Measurements from ENCODE around the gene GJD3. TPM values are rescaled to one million over a fixed set of nuclear protein-coding genes. Genes with fewer than 3 reads are reported as not detected.
"Not testable (repeated sequence)": the region's sequence is repeated elsewhere in the genome, so short reads cannot be mapped to it uniquely, and the experiment has no call there.

The GJD3 gene
- polyA plus RNA-seq, 3 donors = not detected

- Mint-ChIP-seq H3K4me1 (peaks cover 15% of the 10 kb centered on the region), H3K9me3 (peaks cover 6 to 15% (median 11%) of the 10 kb centered on the region in 7 donors), H3K36me3 (peaks cover 2 to 3% of the 10 kb centered on the region in 2 donors), H3K4me3 (no peak overlapping the region), H3K27me3 (ENCODE audit: low read depth in 3 of 3) (peaks cover 0 to 11% (median 9%) of the 10 kb centered on the region in 3 donors), H3K27ac (no peak overlapping the region)
- H3K4me1 ChIP-seq (ENCODE audit: control insufficient read depth in 1 of 2, insufficient read depth in 2 of 2, low read length in 2 of 2) = peaks cover 0 to 5% of the 10 kb centered on the region in 2 donors
- 80% methylated on average over 2 of the region's 13 CpGs for WGBS (ENCODE audit: insufficient coverage)
- H3K27me3 ChIP-seq (ENCODE audit: control insufficient read depth in 2 of 2, insufficient read depth in 2 of 2, low read length in 2 of 2) = no peaks in the 10 kb centered on the region
- intact Hi-C loops (cut with micrococcal nuclease) = no loop called here
- H3K36me3 ChIP-seq (replicated peaks in 1 of 2; ENCODE audit: control insufficient read depth in 1 of 2, insufficient read depth in 2 of 2, low read length in 2 of 2) = no peaks in the 10 kb centered on the region
- H3K27ac ChIP-seq (ENCODE audit: low read depth in 1 of 2, low read length in 2 of 2) = no peak overlapping the region
- peaks cover 0 to 3% of the 10 kb centered on the region in 2 donors for H3K9me3 ChIP-seq (replicated peaks in 1 of 2; ENCODE audit: control insufficient read depth in 1 of 2, insufficient read depth in 1 of 2, low read length in 2 of 2)
- no peak overlapping the region for H3K4me2 ChIP-seq (replicated peaks; ENCODE audit: extremely low read depth, low read length, poor library complexity, severe bottlenecking)
- no peak for DNase-seq
- H3K9ac ChIP-seq (ENCODE audit: insufficient read depth, low read length, poor library complexity, severe bottlenecking) = no peak overlapping the region
- H4K20me1 ChIP-seq (ENCODE audit: insufficient read depth, low read length) = no peaks in the 10 kb centered on the region
- no peak overlapping the region for H3K4me3 ChIP-seq (replicated peaks in 1 of 3; ENCODE audit: low read depth in 2 of 3, low read length in 3 of 3)
- no peak overlapping the region for H2AFZ ChIP-seq (ENCODE audit: insufficient read depth, low read depth, low read length, poor library complexity, severe bottlenecking)
- TF ChIP-seq CTCF (IDR thresholded peaks at IDR 0.05) = no peak
- H3K79me2 ChIP-seq (ENCODE audit: insufficient read depth, low read length) = no peaks in the 10 kb centered on the region
Measured at GRCh38 chr17:40377832-40378231, 13.3 kb upstream of the GJD3 start.

GRCh38 chr17:40376541-40376940, 12.0 kb upstream of the GJD3 start:
- DNase-seq; H3K27ac Mint-ChIP-seq; H3K4me3 ChIP-seq (replicated peaks in 1 of 3; ENCODE audit: low read depth in 2 of 3, low read length in 3 of 3); intact Hi-C loops (cut with micrococcal nuclease); H3K27me3 ChIP-seq (ENCODE audit: control insufficient read depth in 2 of 2, insufficient read depth in 2 of 2, low read length in 2 of 2); H3K4me2 ChIP-seq (replicated peaks; ENCODE audit: extremely low read depth, low read length, poor library complexity, severe bottlenecking); H3K9me3 ChIP-seq (replicated peaks in 1 of 2; ENCODE audit: control insufficient read depth in 1 of 2, insufficient read depth in 1 of 2, low read length in 2 of 2); H4K20me1 ChIP-seq (ENCODE audit: insufficient read depth, low read length); H3K36me3 Mint-ChIP-seq; H3K79me2 ChIP-seq (ENCODE audit: insufficient read depth, low read length); H3K9ac ChIP-seq (ENCODE audit: insufficient read depth, low read length, poor library complexity, severe bottlenecking); H3K27ac ChIP-seq (ENCODE audit: low read depth in 1 of 2, low read length in 2 of 2); H3K36me3 ChIP-seq (replicated peaks in 1 of 2; ENCODE audit: control insufficient read depth in 1 of 2, insufficient read depth in 2 of 2, low read length in 2 of 2): not testable (repeated sequence)
- 84% methylated on average over 4 of the region's 6 CpGs for WGBS (ENCODE audit: insufficient coverage)
- H3K9me3 Mint-ChIP-seq = peaks cover 6 to 22% (median 16%) of the 10 kb centered on the region in 7 donors
- H3K27me3 Mint-ChIP-seq (ENCODE audit: low read depth in 3 of 3) = peaks cover 0 to 11% (median 9%) of the 10 kb centered on the region in 3 donors
- H3K4me3 Mint-ChIP-seq = peak overlapping the region in 1 of 2 donors; percentile 47
- Histone ChIP-seq H2AFZ (ENCODE audit: insufficient read depth, low read depth, low read length, poor library complexity, severe bottlenecking) (peak overlapping the region; percentile 68), H3K4me1 (ENCODE audit: control insufficient read depth in 1 of 2, insufficient read depth in 2 of 2, low read length in 2 of 2) (peaks cover 0 to 13% of the 10 kb centered on the region in 2 donors)
- H3K4me1 Mint-ChIP-seq = peaks cover 27% of the 10 kb centered on the region

- H3K79me2 ChIP-seq (ENCODE audit: insufficient read depth, low read length); H3K27ac Mint-ChIP-seq; H3K4me3 Mint-ChIP-seq; H3K9ac ChIP-seq (ENCODE audit: insufficient read depth, low read length, poor library complexity, severe bottlenecking); H3K4me2 ChIP-seq (replicated peaks; ENCODE audit: extremely low read depth, low read length, poor library complexity, severe bottlenecking); H3K27ac ChIP-seq (ENCODE audit: low read depth in 1 of 2, low read length in 2 of 2); DNase-seq; H3K4me3 ChIP-seq (replicated peaks in 1 of 3; ENCODE audit: low read depth in 2 of 3, low read length in 3 of 3); H3K36me3 ChIP-seq (replicated peaks in 1 of 2; ENCODE audit: control insufficient read depth in 1 of 2, insufficient read depth in 2 of 2, low read length in 2 of 2); H3K36me3 Mint-ChIP-seq; H2AFZ ChIP-seq (ENCODE audit: insufficient read depth, low read depth, low read length, poor library complexity, severe bottlenecking); H4K20me1 ChIP-seq (ENCODE audit: insufficient read depth, low read length); H3K27me3 ChIP-seq (ENCODE audit: control insufficient read depth in 2 of 2, insufficient read depth in 2 of 2, low read length in 2 of 2); intact Hi-C loops (cut with micrococcal nuclease): not testable (repeated sequence)
- peaks cover 31% of the 10 kb centered on the region for H3K4me1 Mint-ChIP-seq
- H3K9me3 Mint-ChIP-seq = peaks cover 6 to 26% (median 18%) of the 10 kb centered on the region in 7 donors
- H3K27me3 Mint-ChIP-seq (ENCODE audit: low read depth in 3 of 3) = peaks cover 0 to 11% (median 9%) of the 10 kb centered on the region in 3 donors
- 93% methylated on average over 17 of the region's 21 CpGs for WGBS (ENCODE audit: insufficient coverage)
- peaks cover 0 to 12% of the 10 kb centered on the region in 2 donors for H3K9me3 ChIP-seq (replicated peaks in 1 of 2; ENCODE audit: control insufficient read depth in 1 of 2, insufficient read depth in 1 of 2, low read length in 2 of 2)
- peaks cover 0 to 13% of the 10 kb centered on the region in 2 donors for H3K4me1 ChIP-seq (ENCODE audit: control insufficient read depth in 1 of 2, insufficient read depth in 2 of 2, low read length in 2 of 2)
Measured at GRCh38 chr17:40375786-40376185, 11.2 kb upstream of the GJD3 start.

All from CD14-positive monocyte (primary cell).